HG03025 (cell line): Measurements from ENCODE around the gene SLC25A53.
"Not testable (repeated sequence)": the region's sequence is repeated elsewhere in the genome, so short reads cannot be mapped to it uniquely, and the experiment has no call there.

ENCODE experiments used
- ATAC-seq: cut with Tn5 transposase; IDR thresholded peaks from one replicate; pipeline ENCODE4 v1.9.1; 2021; ENCODE audit warnings: mild to moderate bottlenecking, moderate library complexity; ENCODE audit not compliant: unreplicated experiment, low FRiP score

Gene SLC25A53

DNA sequence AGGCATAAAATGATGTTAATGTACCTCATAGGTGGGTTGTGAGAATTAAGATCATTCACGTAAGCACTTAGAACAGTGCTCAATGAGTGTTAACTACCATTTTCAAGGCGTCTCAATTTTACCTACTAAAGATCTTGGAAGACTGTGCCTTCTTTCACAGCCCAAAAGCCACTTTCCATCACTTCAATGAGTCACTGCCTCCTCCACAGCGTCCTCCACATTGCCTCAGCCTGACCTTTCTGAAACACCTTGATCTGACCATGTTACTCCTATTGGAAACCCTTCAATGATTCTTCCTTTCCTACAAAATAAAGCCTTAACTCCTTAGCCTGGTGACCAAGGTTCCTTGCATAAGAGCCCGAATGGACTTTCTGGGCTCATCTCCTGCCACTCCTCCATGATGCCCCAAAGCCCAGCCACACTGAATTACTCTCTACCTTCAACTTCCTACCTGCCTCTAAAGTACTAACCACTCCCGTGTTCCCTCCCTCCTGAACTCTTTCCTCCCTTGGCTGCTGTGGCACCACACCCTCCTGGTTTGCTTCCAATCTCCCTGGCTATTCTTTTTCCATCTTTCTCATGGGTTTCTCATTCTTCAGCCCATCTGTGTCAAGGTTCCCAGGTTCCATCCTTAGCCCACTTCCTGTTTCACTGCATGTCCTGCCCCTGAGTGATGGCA is 22.1 kb downstream of the SLC25A53 start:
- no peak for ATAC-seq

DNA sequence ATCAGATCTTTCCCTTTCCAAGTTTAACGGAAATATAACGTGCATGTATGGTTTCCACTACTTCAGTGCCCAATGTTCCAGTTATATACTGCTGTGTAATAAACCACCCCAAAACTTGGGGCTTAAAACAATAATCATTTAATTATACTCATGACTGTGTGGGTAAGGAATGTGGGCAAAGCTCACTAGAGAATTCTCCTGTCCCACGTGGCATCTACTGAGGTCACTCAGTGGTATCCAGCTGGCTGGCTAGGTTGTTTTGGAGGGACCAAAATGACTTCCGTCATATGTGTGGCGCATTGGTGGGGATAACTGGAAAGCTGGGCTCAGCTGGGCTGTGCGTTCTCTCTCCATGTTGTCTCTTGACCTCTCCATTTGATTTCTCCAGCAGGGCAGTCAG is 26.0 kb downstream of the SLC25A53 start:
- ATAC-seq, result no peak

DNA sequence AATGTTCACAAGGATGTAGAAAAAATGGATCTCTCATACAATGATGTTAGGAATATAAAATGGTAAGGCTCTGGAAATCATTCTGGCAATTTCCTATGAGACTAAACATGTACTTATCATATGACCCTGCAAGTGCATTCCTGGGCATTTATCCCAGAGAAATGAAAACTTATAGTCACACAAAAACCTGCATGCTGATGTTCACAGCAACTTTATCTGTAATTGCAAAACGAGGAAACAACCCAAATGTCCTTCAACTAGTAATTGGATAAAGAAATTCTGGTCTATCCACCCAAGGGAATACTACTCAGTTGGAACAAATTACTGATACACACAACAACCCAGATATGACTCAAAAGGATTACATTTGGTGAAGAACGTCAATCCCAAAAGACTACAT is 30.0 kb downstream of the SLC25A53 start:
- ATAC-seq, result no peak

DNA sequence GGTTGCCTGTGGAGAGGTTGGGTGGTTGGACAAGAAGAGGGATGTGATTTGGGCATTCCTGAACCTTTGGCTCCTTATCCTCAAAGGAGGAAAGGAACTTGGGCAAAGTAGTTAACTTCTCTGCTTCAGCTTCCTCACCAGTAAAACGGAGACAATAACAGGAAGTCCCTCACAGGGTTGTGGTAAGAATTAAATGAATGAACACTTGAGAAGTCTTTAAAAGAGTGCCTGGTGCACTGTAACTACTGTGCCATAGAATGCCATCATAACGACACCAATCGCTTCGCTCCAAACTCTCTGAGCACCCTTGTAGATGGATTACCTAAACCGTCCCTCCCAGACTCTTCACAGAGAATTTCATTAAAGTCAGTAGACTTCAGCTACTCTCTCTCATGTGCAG is 34.0 kb downstream of the SLC25A53 start:
- no peak for ATAC-seq

DNA sequence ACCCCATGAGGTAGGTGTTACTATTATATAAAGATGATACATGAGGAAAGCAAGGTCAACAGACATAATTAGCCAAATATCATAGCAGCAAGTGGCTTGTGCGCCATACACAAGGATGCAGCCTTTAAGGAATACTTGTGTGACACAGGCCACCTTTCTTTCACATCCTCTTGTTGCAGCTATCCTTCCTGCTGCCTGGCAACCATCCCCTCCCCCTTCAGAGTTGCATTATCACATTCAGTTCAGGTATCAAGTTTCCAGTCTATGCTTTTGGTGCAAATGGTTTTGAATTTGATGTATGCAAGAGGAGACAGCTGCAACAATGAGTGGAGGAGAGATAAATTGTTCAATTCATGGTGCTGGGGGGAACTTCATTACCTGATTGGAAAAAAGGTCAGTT is 38.0 kb downstream of the SLC25A53 start:
- no peak for ATAC-seq

DNA sequence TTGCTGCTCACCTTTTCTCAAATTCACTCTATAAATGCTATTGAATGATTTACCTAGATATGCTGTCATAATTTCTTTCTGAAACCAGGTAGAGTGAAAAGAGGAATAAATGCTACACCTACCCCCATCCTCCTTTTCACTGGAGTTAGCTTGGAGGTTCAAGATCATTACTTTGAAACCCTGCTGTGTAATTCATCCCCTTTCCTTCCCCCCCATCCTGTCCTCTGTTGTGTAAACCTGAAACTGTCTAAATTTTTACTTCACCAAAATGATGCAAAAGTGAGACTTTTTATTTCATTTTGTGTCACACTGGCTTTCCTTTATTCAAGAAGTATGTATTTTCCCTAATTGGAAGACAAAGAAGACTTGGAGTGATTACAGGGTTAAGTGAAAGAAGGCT is 39.0 kb downstream of the SLC25A53 start:
- no peak for ATAC-seq

DNA sequence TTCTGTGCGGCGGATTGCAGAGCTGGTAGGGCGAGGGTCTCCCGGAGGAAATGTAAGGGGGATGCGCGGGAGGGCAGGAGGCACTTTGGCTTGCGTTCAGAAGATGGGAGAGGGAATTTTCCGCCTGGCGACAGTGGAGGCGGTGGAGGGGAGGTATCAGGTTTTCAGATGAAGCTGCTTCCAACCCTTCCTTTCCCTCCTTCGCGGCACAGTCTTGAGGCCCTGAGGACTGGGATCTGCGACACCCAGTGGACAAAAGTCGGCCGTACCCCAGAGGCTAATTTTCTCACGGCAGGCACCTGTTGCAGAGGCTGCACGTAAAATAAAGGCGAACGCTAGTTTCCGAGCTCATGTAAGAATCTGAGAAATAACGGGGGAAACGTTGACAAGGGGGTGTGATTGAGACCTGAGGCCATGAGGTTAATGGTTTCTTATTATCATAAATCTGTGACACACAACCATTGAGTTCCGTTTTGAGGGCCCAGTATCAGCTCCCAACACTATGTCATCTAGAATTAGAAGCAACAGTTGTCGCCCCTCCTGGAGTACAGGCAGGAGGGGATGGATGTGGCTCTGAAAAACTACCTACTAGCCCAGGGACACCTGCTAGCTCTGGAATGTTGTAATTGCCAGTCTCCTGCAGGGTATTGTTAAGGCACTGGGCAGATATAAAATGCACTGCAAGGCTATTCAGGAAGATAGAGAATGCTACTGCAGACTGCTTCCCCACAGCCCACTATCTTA is 43.4 kb downstream of the SLC25A53 start:
- ATAC-seq, result peak; percentile 32

DNA sequence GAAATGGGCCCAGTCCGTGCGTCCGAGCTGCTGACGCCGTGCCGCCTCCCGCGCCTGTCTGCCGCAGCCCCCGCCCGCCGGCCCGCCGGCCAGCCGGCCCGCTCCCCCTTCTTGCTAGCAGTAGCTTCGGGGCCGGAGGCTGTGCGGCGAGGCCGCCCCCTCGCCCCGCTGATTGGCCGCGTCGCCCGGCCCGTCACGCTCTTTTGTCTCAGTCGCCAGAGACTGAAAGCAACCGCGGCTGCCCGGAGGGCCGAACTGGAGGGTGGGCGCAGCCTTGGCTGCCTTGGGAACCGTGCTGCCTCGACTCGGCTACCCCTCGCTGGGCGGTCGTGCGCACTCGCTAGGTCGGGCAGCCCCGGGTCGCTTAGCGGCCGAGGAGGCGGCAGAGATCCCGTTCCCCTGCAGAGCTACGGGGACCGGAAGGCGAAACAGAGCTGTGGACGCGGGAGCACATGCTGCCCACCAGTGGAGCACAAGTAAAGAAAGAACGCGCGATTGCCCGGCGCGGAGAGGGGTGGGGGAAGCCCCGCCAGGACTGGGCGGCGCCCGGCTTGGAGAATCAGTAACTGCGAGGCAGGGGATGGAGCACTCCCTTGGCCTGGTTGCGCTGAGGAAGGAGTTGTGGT is 44.4 kb downstream of the SLC25A53 start, which contains the start of gene ZCCHC18:
Gene ZCCHC18 (plus strand): TSS at position 198 of the 626 bp plus-strand sequence. CDS start 1,589 bp downstream, outside the sequence.
- peak; percentile 57 for ATAC-seq

DNA sequence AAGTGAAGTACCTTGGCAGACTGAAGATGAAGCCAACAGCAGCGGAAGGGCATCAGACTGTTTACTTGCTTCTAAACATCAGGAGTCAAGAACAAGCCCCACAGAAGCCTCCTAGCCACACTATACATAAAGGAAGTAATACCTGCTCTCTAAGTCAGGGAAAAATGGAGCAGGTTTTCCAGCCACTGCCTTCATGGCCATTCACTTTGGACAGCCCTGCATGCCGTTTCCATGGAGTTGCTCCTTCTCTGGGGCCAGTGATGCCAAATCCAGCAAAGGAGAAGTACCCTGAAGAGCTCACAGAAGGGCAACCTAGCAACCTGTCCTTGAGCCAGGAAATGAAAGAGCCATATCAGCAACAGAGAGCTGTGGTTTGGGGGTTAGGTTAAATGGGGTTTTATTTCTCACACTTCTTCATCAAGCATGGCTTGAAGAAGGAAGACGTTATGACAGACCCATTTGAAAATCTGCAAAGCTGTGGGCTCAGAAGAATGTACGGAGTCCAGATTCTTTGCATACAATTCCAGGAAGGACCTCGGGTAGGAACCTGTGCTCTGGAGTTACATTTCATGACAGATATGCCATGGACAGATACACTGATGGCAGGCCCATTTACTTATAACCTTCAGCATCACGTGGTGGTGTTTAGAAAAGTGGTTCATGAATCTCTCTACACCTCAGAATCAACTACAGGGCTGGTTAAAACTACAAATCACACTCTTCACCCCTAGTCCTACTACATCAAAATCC is 46.1 kb downstream of the SLC25A53 start:
- ATAC-seq, result not testable (repeated sequence)

DNA sequence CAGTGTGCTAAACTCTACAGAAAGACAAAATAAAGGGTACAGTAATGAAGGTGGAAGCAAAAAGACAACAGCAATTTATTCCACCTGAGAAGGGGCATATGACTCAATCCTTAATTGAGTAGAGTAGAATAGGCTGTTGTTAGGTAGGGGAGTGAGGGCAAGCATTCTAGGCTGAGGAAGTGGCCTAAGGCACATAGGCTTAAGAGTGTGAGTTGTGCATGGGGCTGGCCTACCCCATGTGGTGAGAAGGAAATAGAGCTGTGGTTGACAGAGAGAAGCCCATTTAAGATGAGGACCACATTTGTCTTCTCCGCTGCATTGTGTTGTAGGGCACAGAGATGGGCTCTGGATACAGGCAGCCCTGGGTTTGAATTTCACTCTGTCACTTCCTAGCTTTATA is 47.9 kb downstream of the SLC25A53 start:
- no peak for ATAC-seq

DNA sequence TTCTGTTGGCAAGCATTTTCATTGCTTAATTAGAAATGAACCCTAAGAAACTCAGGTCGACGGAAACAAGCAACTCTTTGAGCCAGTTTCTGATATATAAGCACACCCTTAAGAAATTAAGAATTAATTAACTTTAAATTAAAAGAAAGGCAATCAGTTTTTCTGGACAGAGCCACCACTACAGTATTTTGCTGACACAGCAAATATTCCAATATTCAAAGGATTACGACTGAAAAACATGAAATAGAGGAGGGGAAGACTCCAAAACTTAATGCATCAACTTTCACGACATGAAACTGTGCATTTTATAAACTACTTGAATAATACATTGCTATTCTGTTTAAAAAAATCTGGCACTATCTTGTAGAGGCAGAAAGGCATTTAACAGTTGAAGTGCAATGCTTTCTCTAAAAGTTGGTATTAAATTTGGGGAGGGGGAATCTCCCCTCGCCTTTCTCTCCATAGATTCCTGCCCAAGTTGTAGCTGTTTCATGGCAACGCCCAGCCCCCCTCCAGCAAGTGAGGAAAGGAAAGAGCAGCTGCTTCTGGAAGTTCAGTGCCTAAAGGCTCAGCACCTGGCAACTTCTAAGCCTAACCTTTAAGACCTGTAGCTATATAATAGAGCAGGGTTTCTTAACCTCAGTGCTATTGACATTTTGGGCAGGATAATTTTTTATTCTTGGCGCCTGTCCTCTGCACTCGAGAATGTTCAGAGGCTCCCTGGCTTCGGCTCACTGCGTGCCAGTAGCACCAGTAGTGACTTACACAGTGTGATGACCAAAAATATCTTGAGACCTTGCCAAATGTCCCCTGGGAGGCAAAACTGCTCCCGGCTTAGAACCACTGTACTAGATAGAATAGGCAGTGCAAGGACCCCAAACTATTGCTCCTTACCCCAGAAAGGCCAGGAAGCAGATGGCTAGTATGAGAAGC is 51.2 kb downstream of the SLC25A53 start:
- no peak for ATAC-seq

DNA sequence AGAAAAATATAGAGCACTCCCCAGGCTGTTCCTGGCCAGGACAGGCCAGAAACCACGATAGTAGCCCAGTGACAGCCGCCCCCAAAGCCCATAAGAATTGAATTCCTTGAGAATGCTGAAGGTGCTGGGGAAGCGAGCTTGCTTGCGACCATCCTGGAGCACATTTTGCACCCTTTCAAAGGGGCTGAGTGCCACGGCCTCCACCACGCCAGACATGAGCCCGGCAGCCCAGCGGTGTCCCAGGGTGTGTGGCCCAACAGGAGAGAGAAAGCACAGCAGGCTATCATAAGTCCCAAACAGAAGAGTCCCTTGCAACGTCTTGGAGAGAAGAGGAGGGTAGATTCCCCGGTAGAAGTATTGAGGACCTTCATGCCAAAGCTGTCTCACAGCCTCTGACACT is 52.1 kb downstream of the SLC25A53 start:
- no peak for ATAC-seq

DNA sequence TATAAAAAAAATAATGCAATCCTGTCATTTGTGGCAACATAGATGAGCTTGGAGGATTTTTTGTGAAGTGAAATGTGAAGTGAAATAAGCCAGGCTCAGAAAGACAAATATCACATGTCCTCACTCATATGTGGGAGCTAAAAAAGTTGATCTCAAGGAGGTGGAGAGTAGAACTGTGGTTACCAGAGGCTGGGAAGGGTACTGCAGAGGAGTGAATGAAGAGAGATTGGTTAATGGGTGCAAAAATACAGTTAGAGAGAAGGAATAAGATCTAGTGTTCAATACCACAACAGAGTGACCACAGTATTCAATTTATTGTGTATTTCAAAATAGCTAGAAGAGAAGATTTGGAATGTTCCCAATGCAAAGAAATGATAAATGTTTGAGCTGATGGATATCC is 57.9 kb downstream of the SLC25A53 start:
- no peak for ATAC-seq

DNA sequence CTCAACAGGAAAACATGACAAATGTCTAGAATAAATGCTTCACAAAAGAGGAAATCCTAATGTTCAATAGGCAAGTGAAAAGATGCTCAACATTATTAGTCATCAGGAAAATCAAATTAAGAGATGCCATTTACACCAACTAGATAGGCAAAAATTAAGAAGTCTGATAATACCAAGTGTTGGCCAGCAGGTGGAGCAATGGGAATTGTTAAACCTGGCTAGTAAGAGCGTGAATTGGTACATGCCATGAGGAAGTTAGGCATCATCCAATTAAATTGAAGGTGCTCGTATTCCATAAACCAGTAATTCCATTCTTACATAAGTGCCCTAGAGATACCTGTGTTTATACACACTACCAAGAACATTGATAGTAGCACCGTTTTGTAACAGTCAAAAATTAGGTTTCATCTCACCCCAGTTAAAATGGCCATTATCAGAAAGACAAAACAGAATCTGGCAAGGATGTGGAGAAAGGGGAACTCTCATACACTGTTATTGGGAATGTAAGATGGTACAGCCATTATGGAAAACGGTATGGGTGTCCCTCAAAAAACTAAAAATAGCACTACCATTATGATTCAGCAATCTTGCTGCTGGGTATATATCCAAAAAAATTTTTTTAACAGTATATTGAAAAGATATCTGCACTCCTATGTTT is 58.5 kb downstream of the SLC25A53 start:
- ATAC-seq, result no peak

DNA sequence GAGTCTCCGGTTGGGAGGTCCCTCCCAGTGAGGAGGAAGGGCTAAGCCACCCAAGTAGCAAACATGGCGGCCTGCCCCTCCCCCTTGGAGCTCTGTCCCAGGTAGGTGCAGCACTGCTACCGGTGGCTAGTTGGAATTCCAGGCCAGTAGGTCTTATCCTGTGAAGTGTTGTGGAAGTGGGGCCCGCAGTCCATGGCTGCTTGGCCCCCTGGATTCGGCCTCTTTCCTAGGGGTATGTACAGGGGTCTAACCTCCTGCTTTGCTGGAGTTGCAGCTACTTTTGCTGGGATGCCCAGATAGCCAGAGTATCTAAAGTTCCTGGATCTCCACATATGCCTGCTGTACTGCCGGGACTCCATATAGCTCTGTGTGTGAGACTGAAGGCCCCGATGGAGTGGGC is 70.9 kb downstream of the SLC25A53 start:
- ATAC-seq, result no peak

DNA sequence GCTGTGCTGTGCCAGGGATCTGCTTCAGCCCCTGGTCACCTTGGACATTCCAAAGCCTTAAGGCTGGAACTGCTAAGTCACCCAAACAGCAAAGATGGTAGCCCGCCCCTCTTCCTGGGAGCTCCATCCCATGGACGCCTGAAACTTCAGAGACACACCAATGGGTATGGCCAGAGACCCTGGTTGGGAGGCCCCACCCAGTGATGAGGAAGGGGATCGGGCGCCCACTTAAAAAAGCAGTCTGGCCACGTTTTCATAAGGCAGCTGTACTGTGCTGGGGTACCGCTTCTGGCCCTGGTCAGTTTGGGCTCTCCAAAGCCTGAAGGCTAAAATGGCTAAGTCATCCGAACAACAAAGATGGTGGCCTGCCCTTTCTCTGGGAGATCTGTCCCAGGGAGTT is 71.3 kb downstream of the SLC25A53 start:
- ATAC-seq, result no peak

DNA sequence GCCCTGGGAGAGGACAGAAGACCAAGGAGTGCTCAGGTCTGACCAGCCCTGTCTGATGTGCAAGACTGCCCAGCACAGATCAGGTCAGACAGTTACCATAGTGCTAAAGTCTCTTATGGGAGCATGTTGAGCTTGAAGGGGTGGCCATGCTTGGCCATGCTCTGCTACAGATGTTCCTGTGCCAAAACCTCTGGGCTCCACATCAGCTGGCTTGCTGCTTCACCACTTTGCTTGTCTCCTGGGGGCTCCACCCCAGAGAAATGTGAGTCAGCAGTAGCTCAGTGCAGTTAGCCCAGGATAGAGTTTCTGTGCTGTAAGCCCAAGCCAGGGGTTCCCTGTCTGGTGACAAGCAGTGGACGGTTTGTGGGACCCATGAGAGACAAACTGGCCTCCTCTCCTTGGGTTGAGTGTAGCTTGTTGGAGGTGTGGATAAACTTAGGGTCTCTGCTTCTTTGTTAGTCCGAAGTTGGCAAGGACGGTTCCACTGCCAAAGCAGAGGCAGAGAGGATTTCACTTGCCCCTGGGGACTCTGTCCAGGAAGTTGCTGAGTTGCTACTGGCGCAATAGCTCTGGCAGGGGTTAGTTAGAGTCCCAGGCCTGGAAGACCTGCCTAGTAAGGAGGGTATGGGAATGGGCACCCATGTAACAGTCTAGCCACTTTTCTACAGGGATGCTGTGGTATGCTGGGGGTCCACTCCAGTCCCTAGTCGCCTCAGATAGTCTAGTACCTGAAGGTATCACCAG is 72.1 kb downstream of the SLC25A53 start:
- ATAC-seq, result no peak

DNA sequence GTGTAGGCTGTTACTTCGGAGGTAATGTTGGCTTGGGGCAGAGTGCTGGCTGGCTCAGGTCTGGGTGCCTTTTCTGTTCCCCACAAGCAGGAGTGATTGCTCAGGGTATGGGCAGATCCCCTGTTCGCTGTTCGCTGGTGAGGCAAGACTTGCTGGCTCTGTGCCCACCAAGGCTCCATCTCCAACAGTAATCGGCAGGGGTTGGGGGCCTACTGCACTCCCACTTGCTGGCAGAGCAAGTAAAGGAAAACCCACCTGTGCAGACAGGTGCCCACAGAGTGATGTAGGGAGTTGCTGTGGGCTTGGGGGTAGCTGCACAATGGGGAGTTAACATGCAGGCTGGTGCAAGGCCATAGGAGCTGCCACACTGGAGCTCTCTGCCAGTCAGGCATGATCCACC is 72.7 kb downstream of the SLC25A53 start:
- ATAC-seq, result no peak

DNA sequence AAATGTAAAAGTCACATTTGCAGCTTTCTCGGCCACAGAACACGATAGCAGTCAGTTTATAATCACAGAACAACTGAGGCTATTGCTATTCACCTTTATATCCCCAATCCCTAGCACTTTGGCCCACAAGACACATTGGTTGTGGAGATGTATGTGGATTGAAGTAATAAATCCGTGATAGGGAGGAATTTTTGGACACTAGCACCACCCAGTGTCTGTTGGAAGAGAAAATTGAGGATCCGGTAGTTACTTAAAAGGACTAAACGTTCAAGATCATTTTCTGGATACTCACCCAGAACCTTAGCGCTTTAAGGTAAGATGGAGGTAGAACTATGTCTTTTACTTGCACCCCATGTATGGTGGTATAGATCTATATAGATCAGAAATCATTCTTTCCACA is 79.0 kb downstream of the SLC25A53 start:
- not testable (repeated sequence) for ATAC-seq
